ENCODE results near the gene ARMC3.

The ARMC3 gene

GRCh38 chr10:22993314-22993713 is 65.5 kb downstream of the ARMC3 start:
- DNase-seq: no peak

GRCh38 chr10:22997096-22997495 is 69.2 kb downstream of the ARMC3 start:
- no peak for DNase-seq

- DNase-seq: no peak
Measured at GRCh38 chr10:22998091-22998490, 70.2 kb downstream of the ARMC3 start.

- DNase-seq: no peak
Measured at GRCh38 chr10:22999942-23000341, 72.1 kb downstream of the ARMC3 start.

- peak; percentile 57 for DNase-seq
Measured at GRCh38 chr10:23001901-23002516, 74.2 kb downstream of the ARMC3 start.

GRCh38 chr10:23005150-23005549 is 77.3 kb downstream of the ARMC3 start:
- DNase-seq: no peak

- no peak for DNase-seq
Measured at GRCh38 chr10:23013581-23014335, 85.9 kb downstream of the ARMC3 start.

- DNase-seq: no peak
Measured at GRCh38 chr10:23015021-23015707, 87.3 kb downstream of the ARMC3 start.

- no peak for DNase-seq
Measured at GRCh38 chr10:23016636-23017035, 88.8 kb downstream of the ARMC3 start.

- DNase-seq: no peak
Measured at GRCh38 chr10:23019633-23020032, 91.8 kb downstream of the ARMC3 start.

- no peak for DNase-seq
Measured at GRCh38 chr10:23021430-23021829, 93.6 kb downstream of the ARMC3 start.

- no peak for DNase-seq
Measured at GRCh38 chr10:23024002-23024401, 96.1 kb downstream of the ARMC3 start.

GRCh38 chr10:23031318-23031717 is 103.5 kb downstream of the ARMC3 start:
- DNase-seq: no peak

GRCh38 chr10:23034790-23035189 is 106.9 kb downstream of the ARMC3 start:
- no peak for DNase-seq

- DNase-seq: peak; percentile 70
Measured at GRCh38 chr10:23035569-23035968, 107.7 kb downstream of the ARMC3 start.

- no peak for DNase-seq
Measured at GRCh38 chr10:23037152-23037551, 109.3 kb downstream of the ARMC3 start.

- DNase-seq: no peak
Measured at GRCh38 chr10:23037561-23037960, 109.7 kb downstream of the ARMC3 start.

- DNase-seq: no peak
Measured at GRCh38 chr10:23038172-23038571, 110.3 kb downstream of the ARMC3 start.

- DNase-seq: no peak
Measured at GRCh38 chr10:23040002-23040401, 112.1 kb downstream of the ARMC3 start.

GRCh38 chr10:23046027-23046426 is 118.2 kb downstream of the ARMC3 start:
- no peak for DNase-seq

GRCh38 chr10:23047201-23048050 is 119.6 kb downstream of the ARMC3 start:
- DNase-seq: no peak

GRCh38 chr10:23048191-23048590 is 120.3 kb downstream of the ARMC3 start:
- DNase-seq: no peak

- no peak for DNase-seq
Measured at GRCh38 chr10:23051278-23051677, 123.4 kb downstream of the ARMC3 start.
